MM.1S (cell line): ENCODE results near the gene XPC.
A peak's percentile ranks its signal among the peaks of the same experiment; 100 is the strongest.

Source experiments
- DNase-seq: peaks from one replicate; pipeline ENCODE4 v3.0.0-alpha.2; 2015
- H2AFZ ChIP-seq: fragments of 300-600 bp; sonication (generic); 2 replicates; pipeline ENCODE4 v1.6.0; 2016; ENCODE audit warnings: antibody characterized with exemption, low read length
- H3F3A ChIP-seq: fragments of 300-600 bp; sonication (generic); 2 replicates; pipeline ENCODE4 v1.6.1; 2016; ENCODE audit warnings: mild to moderate bottlenecking, antibody characterized with exemption, low read length, moderate library complexity, mixed read lengths; ENCODE audit not compliant: insufficient read depth
- H3K27ac ChIP-seq: fragments of 300-600 bp; sonication (generic); 2 replicates; pipeline ENCODE4 v1.5.1; 2016; ENCODE audit warnings: mild to moderate bottlenecking, low read length
- H3K27me3 ChIP-seq: fragments of 300-600 bp; sonication (generic); replicated peaks from 2 replicates; pipeline ENCODE4 v1.6.0; 2016; ENCODE audit warnings: low read length; ENCODE audit not compliant: insufficient read depth
- H3K36me3 ChIP-seq: fragments of 300-600 bp; sonication (generic); replicated peaks from 2 replicates; pipeline ENCODE4 v1.6.1; 2016; ENCODE audit warnings: mild to moderate bottlenecking, low read length, mixed read lengths; ENCODE audit not compliant: insufficient read depth
- H3K4me1 ChIP-seq: fragments of 300-600 bp; sonication (generic); 2 replicates; pipeline ENCODE4 v1.6.1; 2016; ENCODE audit warnings: low read length, mixed read lengths
- H3K4me2 ChIP-seq: fragments of 300-600 bp; sonication (generic); 2 replicates; pipeline ENCODE4 v1.6.0; 2016; ENCODE audit warnings: low read depth, low read length
- H3K4me3 ChIP-seq: fragments of 300-600 bp; sonication (generic); 2 replicates; pipeline ENCODE4 v1.5.1; 2016; ENCODE audit warnings: low read length, mixed read lengths
- H3K79me2 ChIP-seq: fragments of 300-600 bp; sonication (generic); 2 replicates; pipeline ENCODE4 v1.6.1; 2016; ENCODE audit warnings: mixed run types, low read length, mixed read lengths
- H3K9ac ChIP-seq: fragments of 300-600 bp; sonication (generic); 2 replicates; pipeline ENCODE4 v1.6.1; 2016; ENCODE audit warnings: low read length, mixed read lengths
- H3K9me2 ChIP-seq: fragments of 300-600 bp; sonication (generic); replicated peaks from 2 replicates; pipeline ENCODE4 v1.6.1; 2016; ENCODE audit warnings: mild to moderate bottlenecking, low read length, mixed read lengths; ENCODE audit not compliant: insufficient read depth
- H3K9me3 ChIP-seq: fragments of 300-600 bp; sonication (generic); replicated peaks from 2 replicates; pipeline ENCODE4 v1.6.1; 2016; ENCODE audit warnings: mild to moderate bottlenecking, low read length, mixed read lengths; ENCODE audit not compliant: insufficient read depth
- H4K20me1 ChIP-seq: fragments of 300-600 bp; sonication (generic); 2 replicates; pipeline ENCODE4 v1.6.1; 2016; ENCODE audit warnings: mild to moderate bottlenecking, low read length, moderate library complexity, mixed read lengths; ENCODE audit not compliant: insufficient read depth
- CTCF ChIP-seq: fragments of 300-600 bp; sonication (generic); IDR thresholded peaks from 2 replicates; pipeline ENCODE4 v1.5.1; 2016; ENCODE audit warnings: antibody characterized with exemption, low read length, mixed read lengths
- EZH2 ChIP-seq: fragments of 300-600 bp; sonication (generic); optimal IDR thresholded peaks from 2 replicates; pipeline ENCODE3; 2017; ENCODE audit warnings: low read depth, mild to moderate bottlenecking, antibody characterized with exemption, low read length, mixed read lengths
- EZH2phosphoT487 ChIP-seq: fragments of 300-600 bp; sonication (generic); IDR thresholded peaks from 2 replicates; pipeline ENCODE4 v1.6.1; 2018; ENCODE audit warnings: antibody characterized with exemption, low read length

Gene XPC

GRCh38 chr3:14120111-14120920 is 58.1 kb downstream of the XPC start:
- Histone ChIP-seq H3K4me1 (peaks cover 50% of the 10 kb centered on the region), H2AFZ (no peak overlapping the region), H3K36me3 (peaks cover 6% of the 10 kb centered on the region; the same call in 1 of the 2 replicates), H3K9me2 (no peaks in the 10 kb centered on the region), H3K9me3 (no peaks in the 10 kb centered on the region), H3F3A (peaks cover 47% of the 10 kb centered on the region), H3K9ac (peak overlapping the region; percentile 96; the same call in 1 of the 2 replicates), H3K27me3 (no peaks in the 10 kb centered on the region), H4K20me1 (no peaks in the 10 kb centered on the region), H3K79me2 (peaks cover 71% of the 10 kb centered on the region), H3K4me2 (peak overlapping the region; percentile 17), H3K4me3 (no peak overlapping the region), H3K27ac (peak overlapping the region; percentile 99; the same call in 1 of the 2 replicates)
- no peak for TF ChIP-seq EZH2phosphoT487
- TF ChIP-seq EZH2, result no peak
- no peak for DNase-seq

- peaks cover 50% of the 10 kb centered on the region for H3K4me1 ChIP-seq
- no peak overlapping the region for H2AFZ ChIP-seq
- no peaks in the 10 kb centered on the region for H3K9me2 ChIP-seq
- H3K9ac ChIP-seq, result 0 out of 2 replicates have a peak overlapping the region, but pooled peaks have one; percentile 0
- H3K9me3 ChIP-seq, result no peaks in the 10 kb centered on the region
- peaks cover 44% of the 10 kb centered on the region for H3F3A ChIP-seq
- peak overlapping the region; percentile 99; the same call in 1 of the 2 replicates for H3K27ac ChIP-seq
- no peaks in the 10 kb centered on the region for H3K27me3 ChIP-seq
- TF ChIP-seq CTCF, result no peak
- no peak for TF ChIP-seq EZH2
- no peak for TF ChIP-seq EZH2phosphoT487
- no peaks in the 10 kb centered on the region for H4K20me1 ChIP-seq
- H3K4me2 ChIP-seq, result 0 out of 2 replicates have a peak overlapping the region, but pooled peaks have one; percentile 20
- H3K36me3 ChIP-seq, result peaks cover 12% of the 10 kb centered on the region
- DNase-seq, result peak; percentile 43
- H3K79me2 ChIP-seq, result peaks cover 66% of the 10 kb centered on the region
- no peak overlapping the region for H3K4me3 ChIP-seq
These were observed 58.8 kb downstream of the XPC start for GRCh38 chr3:14119651-14120050.

- Histone ChIP-seq H3K27me3 (no peaks in the 10 kb centered on the region), H3K27ac (no peak overlapping the region; the same call in 1 of the 2 replicates), H3F3A (peaks cover 37% of the 10 kb centered on the region), H3K4me1 (peaks cover 56% of the 10 kb centered on the region), H3K4me2 (no peak overlapping the region), H3K9ac (0 out of 2 replicates have a peak overlapping the region, but pooled peaks have one; percentile 0), H3K9me3 (no peaks in the 10 kb centered on the region), H3K79me2 (peaks cover 65% of the 10 kb centered on the region), H4K20me1 (no peaks in the 10 kb centered on the region), H3K4me3 (no peak overlapping the region), H3K9me2 (no peaks in the 10 kb centered on the region), H2AFZ (no peak overlapping the region), H3K36me3 (peaks cover 21% of the 10 kb centered on the region)
- no peak for DNase-seq
- no peak for TF ChIP-seq EZH2
- TF ChIP-seq CTCF, result no peak
- TF ChIP-seq EZH2phosphoT487, result no peak
These were observed 59.7 kb downstream of the XPC start for GRCh38 chr3:14118400-14119381.
